HG03108 (cell line): ENCODE results near the gene SNX24.
A peak's percentile ranks its signal among the peaks of the same experiment; 100 is the strongest.

Source experiments
- ATAC-seq: cut with Tn5 transposase; IDR thresholded peaks from one replicate; pipeline ENCODE4 v1.9.1; 2021; ENCODE audit warnings: moderate library complexity; ENCODE audit not compliant: unreplicated experiment

Gene SNX24

DNA sequence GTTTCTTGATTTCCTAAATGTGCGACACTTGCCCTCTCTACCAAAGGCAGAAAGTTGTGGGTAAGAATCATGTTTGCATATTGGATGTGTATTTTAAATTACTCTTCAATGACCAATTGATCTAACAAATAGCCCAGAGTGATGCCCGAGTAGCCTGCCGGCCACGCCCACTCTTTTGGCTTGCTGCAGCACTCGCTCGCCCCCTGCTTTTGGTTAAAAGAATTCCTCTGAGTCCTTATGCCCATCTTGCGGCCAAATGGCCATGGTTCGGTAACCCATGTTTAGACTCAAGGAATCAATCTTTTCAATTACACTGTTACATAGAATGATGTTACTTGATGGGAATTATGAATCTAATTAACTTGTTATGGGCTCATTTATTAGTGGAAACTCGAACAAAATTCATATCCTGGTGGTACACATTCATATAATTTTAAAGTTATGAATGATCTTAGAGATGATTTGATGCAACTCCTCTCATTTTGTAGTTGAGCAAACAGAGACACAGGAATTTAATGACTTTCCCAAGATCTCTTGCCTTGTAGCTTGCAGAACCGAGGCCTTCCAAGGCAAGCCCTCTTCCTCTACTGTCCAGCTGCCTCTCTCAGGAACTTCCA is 154.6 kb downstream of the SNX24 start:
- ATAC-seq = peak; percentile 96

DNA sequence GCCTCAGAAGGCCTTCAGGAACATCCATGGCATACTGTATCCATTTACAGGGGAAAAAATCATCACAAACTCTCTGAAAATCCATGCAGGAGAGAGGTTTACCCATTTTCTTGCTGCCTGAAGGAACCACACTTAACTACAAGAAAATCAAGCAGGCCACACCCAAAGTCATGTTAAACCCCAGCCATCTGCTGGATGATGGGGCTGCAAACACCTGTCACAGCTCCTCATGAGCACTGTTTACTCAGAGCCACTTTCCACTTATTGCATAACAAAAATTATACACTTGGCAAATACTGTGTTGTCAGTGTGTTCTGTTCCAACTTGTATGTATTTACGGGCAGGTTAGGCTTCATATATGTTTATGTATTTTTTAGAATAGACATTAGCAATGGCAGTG is 155.3 kb downstream of the SNX24 start:
- ATAC-seq = no peak

DNA sequence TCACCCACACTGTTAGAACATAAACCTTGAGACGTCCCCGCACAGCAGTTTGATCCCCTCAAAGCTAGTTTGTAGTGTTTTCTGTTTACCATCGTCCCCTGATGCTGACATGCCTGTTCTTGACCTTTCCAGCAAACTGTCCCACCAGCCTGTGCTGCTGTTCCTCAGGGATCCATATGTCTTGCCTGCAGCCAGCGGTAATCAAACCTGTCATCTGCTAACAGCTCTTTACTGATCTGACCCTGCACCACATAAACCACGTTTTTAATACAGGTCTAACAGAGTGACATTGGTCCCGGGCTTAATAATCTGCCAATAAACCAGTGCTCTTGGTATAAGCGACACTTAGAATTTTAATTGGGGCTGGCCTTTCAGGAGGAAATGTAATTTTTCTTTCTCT is 156.4 kb downstream of the SNX24 start:
- no peak for ATAC-seq

DNA sequence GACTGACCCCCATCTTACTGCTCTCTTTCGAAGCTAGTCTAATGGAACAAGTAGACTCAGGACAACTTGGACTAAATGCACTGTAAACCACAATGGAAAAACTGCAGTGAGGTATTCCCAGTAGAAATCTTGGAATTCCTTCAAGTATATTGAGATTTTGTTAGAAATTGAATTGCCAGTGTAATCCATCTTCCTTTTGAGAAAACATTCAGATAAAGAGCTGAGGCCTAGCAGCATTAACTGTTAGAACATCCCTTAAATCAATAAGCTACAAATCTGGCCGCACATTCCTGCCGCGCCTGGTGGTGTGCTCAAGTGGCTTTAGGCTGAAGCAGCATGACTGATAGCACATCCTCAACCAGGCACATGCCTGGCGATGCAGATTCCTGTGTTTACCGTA is 161.8 kb downstream of the SNX24 start:
- ATAC-seq = no peak

DNA sequence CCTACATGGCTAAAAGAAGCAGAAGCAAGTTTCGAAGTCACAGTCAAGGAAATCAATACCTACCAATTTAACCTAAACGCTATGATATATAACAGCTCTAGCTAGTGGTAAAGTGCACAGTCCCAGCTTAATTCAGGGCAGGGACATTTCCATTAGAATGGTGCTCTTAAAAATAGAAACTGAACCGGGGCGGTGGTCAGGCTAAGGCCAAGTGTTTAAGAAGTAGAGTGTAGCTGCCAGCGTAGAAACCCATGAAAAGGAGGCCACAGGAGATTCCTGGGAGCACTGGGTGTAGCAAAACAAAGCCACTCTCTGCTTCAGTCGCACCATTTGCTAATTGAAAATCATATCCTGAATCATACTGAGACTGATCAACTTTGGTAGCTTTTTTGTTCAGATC is 162.3 kb downstream of the SNX24 start:
- ATAC-seq = no peak

DNA sequence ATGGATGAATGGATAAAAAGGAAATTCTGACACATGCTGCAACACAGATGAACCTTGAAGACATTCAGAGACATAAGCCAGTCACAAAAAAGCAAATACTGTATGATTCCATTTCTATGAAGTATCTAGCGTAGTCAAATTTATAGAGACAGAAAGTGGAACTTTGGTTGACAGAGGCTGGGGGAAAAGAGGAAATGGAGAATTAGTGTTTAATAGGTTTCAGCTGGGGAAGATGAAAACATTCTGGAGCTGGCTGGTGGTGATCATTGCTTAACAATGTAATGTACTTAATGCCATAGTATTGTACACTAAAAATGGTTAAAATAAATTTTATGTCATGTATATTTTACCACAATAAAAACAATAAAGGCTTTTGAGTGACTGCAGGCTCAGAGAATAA is 166.9 kb downstream of the SNX24 start:
- ATAC-seq = no peak

DNA sequence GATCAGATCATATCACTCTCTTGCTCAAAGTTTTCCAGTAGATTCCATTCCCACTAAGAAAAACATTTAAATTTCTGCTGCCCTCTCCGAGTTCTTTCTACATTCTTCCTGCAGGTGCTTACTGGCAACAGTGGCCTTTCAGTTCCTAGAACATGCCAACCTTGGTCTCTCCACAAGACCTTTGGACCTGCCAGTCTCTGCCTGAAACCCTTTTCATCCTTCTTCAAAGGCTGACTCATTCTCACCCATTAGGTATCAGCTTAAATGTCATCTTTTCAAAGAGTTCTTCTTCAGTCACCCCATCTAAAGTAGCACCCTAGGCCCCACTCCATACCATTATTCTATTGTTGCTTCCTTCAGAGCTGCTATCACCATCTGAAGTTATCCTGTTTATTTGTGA is 169.3 kb downstream of the SNX24 start:
- no peak for ATAC-seq

DNA sequence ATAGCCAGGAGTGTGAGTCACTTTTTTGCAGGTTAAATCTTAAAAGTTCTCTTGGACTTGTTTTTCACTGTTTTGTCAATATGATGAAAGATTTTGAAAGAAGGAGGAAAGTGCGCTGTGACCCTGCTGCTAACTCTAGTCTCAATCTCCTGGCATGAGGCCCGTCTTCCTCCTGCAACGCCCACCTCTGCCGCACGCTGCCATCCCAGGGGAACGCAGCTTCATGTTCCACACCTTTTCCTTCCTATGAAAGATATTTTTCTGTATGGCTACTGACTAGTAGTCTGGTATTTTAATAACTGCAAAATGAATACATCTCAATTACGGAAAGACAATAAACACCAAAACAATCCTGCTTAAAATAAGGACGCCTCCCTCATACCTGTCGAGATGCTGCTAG is 182.8 kb downstream of the SNX24 start:
- ATAC-seq = no peak

DNA sequence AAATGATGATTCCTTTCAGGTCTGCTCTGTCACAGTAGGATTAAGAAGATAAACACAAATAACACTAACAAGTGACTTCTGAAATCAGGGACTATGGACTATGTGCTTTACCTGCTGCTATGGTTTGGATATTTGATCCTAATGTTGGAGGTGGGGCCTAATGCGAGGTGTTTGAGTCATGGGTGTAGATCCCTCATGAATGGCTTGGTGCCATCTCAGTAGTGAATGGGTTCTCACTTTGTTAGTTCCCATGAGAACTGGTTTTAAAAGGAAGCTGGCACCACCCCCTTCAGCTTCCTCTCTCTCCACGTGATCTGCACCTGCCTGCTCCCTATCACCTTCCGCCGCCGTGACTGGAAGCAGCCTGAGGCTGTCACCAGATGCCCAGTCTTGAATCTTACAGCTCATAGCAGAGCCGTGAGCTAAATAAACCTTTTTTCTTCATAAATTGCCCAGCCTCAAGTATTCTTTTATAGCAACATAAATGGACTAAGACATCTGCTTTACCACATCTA is 187.8 kb downstream of the SNX24 start:
- no peak for ATAC-seq

DNA sequence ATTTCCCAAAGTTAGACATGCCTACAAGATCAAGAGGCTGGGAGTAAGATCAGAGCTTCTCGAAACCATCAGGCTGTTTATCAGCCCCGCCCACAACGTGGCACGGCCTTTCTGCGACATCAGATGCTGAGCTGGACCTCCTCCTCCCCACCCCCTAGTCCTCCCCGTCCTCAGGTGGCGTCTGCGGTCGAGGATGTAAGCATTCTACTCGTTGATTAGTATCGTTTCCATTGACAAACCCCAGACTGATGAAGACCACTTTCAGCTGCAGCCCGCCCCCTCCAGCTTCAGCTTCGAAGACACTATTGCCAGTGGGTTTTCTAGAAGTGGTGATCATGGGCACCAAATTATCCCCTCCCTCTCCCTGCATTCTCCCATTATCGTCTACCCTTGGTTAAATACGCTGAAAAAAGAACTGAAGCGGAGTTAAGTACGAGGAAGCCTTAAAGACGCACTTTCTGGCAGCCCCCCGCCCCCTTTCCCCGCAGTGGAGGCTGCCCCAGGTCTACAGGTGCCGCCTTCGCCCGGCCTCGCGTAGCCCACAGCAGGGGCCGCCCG is 190.0 kb downstream of the SNX24 start:
- ATAC-seq = no peak

DNA sequence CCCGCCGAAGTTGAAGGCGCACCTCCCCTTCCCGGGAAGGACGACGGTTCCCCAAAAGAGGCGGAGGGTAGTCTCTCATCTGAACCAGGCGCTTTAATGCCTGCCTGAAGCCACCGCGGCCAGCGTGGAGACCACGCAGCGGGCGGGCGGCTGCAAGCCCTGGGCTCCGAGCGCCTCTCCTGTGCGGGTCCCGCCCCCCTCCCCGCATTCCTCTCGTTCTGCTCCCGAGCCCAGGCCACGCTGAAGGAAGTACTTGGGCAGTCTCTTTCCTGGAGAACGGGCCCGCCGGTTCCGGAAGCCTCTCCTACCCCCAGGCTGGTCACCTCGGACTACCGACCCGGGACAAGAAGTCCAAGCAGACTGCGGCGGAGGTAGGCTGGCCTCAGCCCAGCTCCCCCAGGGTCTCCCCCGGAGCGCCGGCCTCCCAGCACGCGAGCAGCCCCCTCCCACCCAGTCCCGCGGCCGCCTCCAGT is 190.5 kb downstream of the SNX24 start:
- ATAC-seq = no peak

DNA sequence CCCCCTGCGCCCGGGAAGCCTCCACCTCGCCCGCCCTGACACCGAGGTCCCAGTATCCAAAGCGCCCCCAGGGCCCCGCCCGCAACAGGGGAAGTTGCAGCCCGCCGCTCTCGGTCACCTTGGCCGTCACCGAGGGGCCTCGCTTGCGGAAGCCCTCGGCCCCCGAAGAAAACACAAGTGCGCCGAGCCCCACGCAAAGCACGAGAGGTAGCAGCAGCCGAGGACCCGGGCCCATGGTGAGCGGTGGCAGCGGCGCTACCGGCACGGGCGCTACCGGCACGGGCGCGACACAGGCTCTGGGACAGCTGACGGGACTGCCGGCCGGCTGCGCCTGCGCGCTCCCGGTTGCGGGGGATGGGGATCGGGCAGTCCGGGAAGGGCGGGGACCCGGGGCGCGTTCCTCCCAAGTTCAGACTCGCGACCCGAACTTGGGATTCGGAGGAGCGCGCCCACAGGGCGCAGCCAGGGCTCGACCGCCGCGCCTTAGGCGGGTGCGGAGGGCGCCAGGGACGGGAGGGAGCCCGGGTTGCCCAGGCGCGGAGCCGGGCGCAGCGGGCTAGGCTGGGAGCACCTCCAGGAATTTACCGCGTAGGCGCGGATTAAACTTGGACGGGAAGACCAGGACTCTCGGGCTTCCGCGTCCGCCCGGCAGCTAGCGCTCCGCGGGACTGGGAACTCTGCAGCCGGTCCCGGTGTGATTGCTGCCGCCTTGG is 191.1 kb downstream of the SNX24 start, which contains the start of gene PPIC:
PPIC (minus strand) TSS at position 335 of the 713 bp plus-strand sequence; CDS start at position 235, 100 bp downstream.
- ATAC-seq = peak; percentile 71

DNA sequence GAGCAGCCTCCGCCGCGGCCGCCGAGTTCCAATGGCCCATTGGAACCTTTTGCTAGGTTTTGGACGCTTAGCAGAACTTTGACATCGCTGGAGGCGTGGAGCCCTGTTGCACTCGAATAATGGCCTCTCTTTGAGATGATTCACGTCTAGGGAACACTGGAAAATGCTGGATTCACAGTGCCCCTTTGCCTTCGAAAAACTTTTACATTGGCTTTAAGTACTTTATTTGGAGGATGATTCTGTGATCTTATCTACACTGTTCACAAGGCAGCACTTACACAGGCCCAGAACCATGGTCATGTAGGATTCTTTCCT is 191.6 kb downstream of the SNX24 start:
- no peak for ATAC-seq

DNA sequence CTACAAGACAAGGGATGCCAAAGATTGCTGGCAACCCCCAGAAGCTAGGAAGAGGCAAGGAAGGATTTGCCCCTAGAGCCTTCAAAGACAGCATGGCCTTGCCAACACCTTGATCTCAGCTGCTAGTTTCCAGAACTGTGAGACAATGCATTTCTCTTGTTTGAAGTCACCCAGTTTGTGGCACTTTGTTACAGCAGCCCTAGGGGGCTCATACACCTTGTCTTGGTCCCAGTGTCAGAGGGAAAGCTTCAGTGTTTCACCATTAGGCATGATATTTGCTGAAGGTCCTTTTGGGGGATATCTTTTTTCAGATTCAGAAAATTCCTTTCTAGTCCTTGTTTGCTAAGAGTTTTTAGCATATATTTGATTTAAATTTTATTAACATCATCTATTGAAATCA is 194.3 kb downstream of the SNX24 start:
- ATAC-seq = no peak

DNA sequence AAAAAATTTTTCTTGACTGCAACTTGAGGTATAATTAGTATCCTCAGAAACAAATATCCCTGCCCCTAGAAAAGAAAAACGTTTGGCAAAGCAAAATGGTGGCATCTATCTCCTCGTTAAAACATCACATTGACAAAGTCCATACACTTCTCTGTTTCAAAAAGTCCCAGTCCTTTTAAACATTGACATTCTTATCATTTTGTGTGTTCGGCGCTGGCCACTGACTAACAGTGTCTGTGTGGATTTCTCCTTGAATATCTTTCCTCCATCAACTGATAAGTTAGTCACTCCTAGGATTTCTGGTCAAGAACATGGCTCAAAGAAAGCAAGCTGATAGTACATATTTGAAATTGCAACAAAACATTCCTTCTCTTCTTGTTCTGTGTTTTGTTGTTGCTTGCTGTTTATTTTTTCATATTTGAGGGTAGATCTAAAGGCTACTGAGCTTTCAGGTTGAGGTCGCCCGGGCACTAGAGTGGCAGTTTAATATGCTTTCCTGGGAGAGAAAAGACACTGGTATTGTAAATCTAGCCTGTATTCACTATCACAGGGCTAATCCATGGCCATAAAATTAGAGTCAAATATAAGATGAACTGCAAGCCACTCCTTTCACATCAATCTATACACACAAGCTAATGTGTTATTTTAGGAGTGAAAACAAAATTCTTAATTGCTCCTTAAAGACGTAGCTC is 199.7 kb downstream of the SNX24 start:
- no peak for ATAC-seq

DNA sequence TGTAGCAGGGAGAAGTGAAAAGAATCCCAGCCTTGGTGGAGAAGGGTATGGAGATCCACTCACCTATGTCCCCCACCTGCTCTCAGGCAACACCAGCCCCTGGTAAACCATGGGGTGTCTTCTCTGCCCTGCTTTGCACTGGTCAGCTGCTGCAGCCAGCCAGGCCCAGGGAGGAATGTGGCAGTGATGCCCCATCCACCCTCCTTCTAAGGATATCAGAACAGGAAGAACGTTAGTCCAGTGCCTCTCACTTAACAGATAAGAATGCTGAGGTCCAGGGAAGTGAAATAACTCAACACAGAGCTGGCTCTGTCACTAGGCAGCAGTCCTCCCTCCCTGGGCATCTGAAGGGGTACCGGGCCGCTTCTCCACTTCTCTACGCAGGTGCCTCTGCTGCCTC is 200.8 kb downstream of the SNX24 start:
- no peak for ATAC-seq

DNA sequence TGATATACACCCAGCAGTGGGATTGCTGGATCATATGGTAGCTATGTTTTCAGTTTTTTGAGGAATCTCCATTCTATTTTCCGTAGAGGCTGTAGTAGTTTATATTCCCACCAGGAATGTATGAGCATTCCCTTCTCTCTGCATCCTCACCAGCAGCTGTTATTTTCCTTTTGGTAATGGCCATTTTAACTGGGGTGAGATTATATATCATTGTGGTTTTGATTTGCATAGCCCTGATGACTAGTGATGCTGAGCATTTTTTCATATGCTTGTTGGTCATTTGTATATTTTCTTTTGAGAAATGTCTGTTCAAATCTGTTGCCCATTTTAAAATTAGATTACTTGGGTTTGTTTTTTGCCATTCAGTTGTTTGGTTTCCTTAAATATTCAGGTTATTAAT is 202.3 kb downstream of the SNX24 start:
- no peak for ATAC-seq

DNA sequence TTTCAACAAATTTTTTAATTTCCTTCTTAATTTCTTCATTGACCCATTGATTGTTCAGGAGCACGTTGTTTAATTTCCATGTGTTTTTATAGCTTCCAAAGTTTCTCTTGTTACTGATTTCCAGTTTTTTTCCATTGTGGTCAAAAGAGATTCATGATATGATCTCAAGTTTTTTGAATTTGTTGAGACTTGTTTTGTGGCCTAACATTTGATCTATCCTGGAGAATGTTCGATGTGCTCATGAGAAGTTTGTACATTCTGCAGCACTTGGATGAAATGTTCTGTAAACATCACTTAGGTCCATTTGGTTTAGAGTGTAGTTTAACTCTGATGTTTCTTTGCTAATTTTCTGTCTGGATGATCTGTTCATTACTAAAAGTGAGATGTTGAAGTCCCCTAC is 205.8 kb downstream of the SNX24 start:
- no peak for ATAC-seq
